Measurements from ENCODE around the gene PI4KA.

PI4KA gene

DNA sequence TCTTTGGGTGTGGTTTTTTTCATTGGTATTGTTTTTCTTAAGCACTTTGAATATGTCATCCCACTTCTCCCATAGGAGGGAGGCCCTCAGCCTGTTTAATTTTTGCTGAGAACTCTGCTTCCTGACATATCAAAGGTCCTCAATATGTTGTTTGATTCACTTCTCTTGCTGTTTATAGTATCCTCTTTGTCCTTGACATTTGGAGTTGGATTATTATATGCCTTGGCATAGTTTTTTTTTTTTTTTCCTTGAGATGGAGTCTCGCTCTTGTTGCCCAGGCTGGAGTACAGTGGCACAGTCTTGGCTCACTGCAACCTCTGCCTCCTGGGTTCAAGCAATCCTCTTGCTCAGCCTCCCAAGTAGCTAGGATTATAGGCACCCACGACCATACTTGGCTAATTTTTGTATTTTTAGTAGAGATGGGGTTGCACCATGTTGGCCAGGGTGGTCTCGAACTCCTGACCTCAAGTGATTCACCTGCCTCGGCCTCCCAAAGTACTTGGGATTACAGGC, 196.0 kb downstream of the PI4KA start:
- peak; percentile 13 for DNase-seq

DNA sequence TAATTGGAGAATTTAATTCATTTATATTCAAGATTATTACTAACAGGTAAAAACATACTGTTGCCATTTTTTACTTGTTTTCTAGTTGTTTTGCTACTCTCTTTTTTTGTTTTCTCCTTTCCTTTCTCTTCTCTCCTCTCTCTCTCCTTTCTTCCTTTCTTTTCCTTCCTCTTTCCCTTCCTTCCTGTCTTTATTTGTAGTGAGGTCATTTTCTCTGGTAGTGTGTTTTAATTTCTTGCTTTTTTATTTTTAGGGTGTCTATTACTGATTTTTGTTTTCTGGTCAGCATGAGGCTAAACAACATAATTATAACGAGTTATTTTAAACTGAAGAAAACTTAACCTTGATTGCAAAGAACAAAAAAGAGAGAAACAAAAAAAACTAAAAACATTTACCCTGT, 197.1 kb downstream of the PI4KA start:
- DNase-seq, result no peak

GRCh38 chr22:20660441-20661054, 198.1 kb downstream of the PI4KA start:
- DNase-seq, result no peak

- DNase-seq, result no peak
Observed at GRCh38 chr22:20659920-20660319, 198.7 kb downstream of the PI4KA start.

- no peak for DNase-seq
Observed at GRCh38 chr22:20659258-20659657, 199.4 kb downstream of the PI4KA start.

DNA sequence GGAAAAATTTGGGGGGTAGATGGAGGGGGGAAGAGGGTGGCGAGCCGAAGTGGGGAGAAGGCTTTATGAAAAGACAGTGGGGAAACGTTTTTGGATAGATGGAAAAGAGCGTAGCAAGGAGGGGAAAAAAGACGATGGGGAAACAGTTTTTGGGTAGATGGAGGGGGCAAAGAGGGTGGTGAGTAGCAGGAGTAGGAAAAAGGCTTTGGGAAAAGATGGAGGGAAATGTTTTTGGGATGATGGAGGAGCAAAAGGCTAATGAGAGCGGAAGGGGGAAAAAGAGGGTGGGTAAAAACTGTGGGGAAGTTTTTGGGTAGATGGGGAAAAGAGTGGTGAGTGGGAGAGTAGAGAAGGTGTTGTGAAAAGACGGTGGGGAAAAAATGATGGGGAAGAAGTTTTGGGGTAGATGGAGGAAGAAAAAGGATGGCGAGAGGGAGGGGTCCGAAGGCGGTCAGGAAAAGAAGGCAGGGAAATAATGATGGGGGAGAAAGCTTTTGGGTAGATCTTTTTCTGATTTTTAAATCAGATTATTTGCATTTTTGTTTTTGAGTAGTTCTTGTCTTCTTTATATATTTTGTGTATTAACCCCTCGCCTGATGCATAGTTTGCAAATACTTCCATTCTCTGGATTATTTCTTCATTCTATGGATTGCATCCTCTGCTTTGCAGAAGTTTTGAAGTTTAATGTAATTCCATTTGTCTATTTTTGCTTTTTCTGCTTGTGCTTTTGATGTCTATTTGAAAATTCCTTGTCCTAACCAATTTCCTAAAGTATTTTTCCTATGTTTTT, 200.0 kb downstream of the PI4KA start:
- DNase-seq, result no peak

DNA sequence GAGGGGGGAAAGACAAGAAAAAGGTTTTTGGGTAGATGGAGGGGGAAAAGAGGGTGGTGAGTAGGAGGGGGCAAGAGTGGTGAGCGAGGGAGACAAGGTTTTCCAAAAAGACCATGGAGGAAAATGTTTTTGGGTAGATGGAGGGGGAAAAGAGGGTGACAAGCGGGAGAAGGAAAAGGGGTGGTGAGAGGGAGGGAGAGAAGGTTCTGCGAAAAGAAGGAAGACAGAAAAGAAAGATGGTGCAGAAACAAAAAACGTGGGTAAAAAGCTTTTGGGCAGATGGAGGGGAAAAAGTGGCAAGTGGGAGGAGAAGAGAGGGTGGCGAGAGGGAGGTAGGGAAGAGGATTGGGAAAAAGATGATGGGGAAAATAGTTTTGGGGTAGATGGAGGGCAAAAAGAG, 200.6 kb downstream of the PI4KA start:
- no peak for DNase-seq

Data from activated CD8-positive, alpha-beta memory T cell treated with anti-CD3 and anti-CD28 coated beads for 24 hours (primary cell).